ENCODE results near the gene CDAN1. TPM values are rescaled to one million over a fixed set of nuclear protein-coding genes. Genes with fewer than 3 reads are reported as not detected.

The CDAN1 gene
- total and polyA plus RNA-seq, 2 donors (not counting 3 experiments of a cell fraction or from before 2014, with no cell fraction given) = 7.2 to 23.4 TPM

DNA sequence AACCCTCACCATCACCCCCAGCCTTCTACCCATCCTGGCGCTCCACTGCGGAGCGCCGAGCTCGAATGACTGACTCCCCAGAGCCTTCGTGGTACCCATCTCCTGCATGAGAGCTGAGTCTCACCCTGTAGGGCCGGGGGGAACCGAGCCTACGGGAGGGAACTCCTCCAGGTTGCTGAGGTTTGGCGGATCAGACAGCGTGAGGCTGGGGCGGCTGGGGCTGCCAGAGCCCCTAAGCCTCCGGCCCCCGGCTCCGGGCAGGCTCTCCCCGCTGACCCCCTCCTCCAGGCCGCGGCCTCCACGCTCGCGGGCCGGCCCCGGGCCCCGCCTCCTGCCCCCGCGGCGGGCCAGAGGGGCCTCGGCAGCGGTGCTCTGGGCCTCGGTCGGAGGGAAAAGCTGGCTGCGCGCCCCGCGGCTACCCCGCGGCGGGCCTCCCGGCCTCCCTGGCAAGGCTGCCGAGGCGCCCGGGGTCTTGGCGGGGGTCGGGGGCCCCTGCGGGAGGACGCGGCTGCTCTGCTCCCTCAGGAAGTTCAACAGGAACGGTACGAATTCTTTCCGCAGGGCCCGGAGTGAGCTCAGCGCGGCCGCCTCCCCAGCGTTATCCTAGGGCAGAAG lies 643 bp downstream of the CDAN1 start:
- dilution Hi-C loops (cut with MboI; ENCODE audit: extremely low pct_ligation_motif_present, low sequenced_read_pairs) (no loop called here), intact Hi-C loops (cut with micrococcal nuclease) (loop anchor here (1.0 kb wide), 1 partner anchor 190 kb away; no protein-coding TSS in a partner anchor)
- peaks cover 11% of the 10 kb centered on the region for H3K4me1 ChIP-seq (ENCODE audit: control insufficient read depth, extremely low read depth, insufficient read depth, low read length)
- TF ChIP-seq, protein P1, sequence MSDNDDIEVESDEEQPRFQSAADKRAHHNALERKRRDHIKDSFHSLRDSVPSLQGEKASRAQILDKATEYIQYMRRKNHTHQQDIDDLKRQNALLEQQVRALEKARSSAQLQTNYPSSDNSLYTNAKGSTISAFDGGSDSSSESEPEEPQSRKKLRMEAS (IDR thresholded peaks at IDR 0.05; ENCODE audit: insufficient read depth, insufficient read length) = no peak
- TF ChIP-seq POLR2A (IDR thresholded peaks at IDR 0.05; ENCODE audit: low read depth, low read length) (no peak), FOS (IDR thresholded peaks at IDR 0.05; ENCODE audit: borderline replicate concordance, insufficient read depth, low read length) (no peak), EZH2 (IDR thresholded peaks at IDR 0.05; ENCODE audit: borderline replicate concordance, low read depth, low read length, severe bottlenecking) (no peak), GATA2 (IDR thresholded peaks at IDR 0.05; ENCODE audit: insufficient read depth, insufficient read length, low read depth, low read length) (no peak), MYC (IDR thresholded peaks at IDR 0.05; ENCODE audit: low read depth, low read length) (no peak)
- TF ChIP-seq, protein P2, sequence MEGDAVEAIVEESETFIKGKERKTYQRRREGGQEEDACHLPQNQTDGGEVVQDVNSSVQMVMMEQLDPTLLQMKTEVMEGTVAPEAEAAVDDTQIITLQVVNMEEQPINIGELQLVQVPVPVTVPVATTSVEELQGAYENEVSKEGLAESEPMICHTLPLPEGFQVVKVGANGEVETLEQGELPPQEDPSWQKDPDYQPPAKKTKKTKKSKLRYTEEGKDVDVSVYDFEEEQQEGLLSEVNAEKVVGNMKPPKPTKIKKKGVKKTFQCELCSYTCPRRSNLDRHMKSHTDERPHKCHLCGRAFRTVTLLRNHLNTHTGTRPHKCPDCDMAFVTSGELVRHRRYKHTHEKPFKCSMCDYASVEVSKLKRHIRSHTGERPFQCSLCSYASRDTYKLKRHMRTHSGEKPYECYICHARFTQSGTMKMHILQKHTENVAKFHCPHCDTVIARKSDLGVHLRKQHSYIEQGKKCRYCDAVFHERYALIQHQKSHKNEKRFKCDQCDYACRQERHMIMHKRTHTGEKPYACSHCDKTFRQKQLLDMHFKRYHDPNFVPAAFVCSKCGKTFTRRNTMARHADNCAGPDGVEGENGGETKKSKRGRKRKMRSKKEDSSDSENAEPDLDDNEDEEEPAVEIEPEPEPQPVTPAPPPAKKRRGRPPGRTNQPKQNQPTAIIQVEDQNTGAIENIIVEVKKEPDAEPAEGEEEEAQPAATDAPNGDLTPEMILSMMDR (IDR thresholded peaks at IDR 0.05; ENCODE audit: extremely low read depth in 1 of 2, insufficient read depth in 1 of 2, low read depth in 1 of 2, low read length in 2 of 2) = no peak
- peak overlapping the region; percentile 83 for H3K4me2 ChIP-seq (ENCODE audit: insufficient read depth, low read length)
- H3K9me3 ChIP-seq (replicated peaks; ENCODE audit: control insufficient read depth, insufficient read depth, low read length) = no peaks in the 10 kb centered on the region
- H2AFZ ChIP-seq (ENCODE audit: low read depth, low read length) = peak overlapping the region; percentile 97
- peaks cover 5 to 22% of the 10 kb centered on the region in 2 experiments for H3K36me3 ChIP-seq (ENCODE audit: control insufficient read depth in 2 of 2, extremely low read depth in 1 of 2, insufficient read depth in 2 of 2, low read length in 2 of 2)
- H4K20me1 ChIP-seq (replicated peaks; ENCODE audit: control insufficient read depth, extremely low read depth, insufficient read depth, low read length) = no peaks in the 10 kb centered on the region
- no peak overlapping the region for H3K27ac ChIP-seq (ENCODE audit: insufficient read depth, low read depth, low read length)
- BruUV-seq (replicated peaks) = no TSS peak
- ChIA-PET CTCF (interaction anchor here (5.5 kb wide), 1 partner anchor 191 kb away, joined by 67 read pairs; no protein-coding TSS in a partner anchor), POLR2A (no interaction called here)
- peak; percentile 17 for DNase-seq (ENCODE audit: low read depth, low spot score)
- H3K79me2 ChIP-seq (ENCODE audit: control insufficient read depth, insufficient read depth, low read length) = peaks cover 9% of the 10 kb centered on the region
- no peaks in the 10 kb centered on the region for H3K9me1 ChIP-seq (replicated peaks; ENCODE audit: control insufficient read depth, extremely low read depth, insufficient read depth, low read length)
- peak overlapping the region; percentile 47 to 98 (median 71) for H3K4me3 ChIP-seq (replicated peaks in 1 of 3; ENCODE audit: insufficient read depth in 1 of 3, low read depth in 1 of 3, low read length in 3 of 3)
- H3K27me3 ChIP-seq (ENCODE audit: control insufficient read depth in 2 of 2, insufficient read depth in 2 of 2, low read length in 2 of 2) = no peaks in the 10 kb centered on the region
- no peak for FAIRE-seq
- H3K9ac ChIP-seq (replicated peaks; ENCODE audit: extremely low read depth, insufficient read depth, low read length) = peak overlapping the region; percentile 73
